ENCODE measurements around the gene TRAM2. TPM values are rescaled to one million over a fixed set of nuclear protein-coding genes. Genes with fewer than 3 reads are reported as not detected.
A peak's percentile ranks its signal among the peaks of the same experiment; 100 is the strongest.

The TRAM2 gene
- total and polyA plus RNA-seq, 2 of the 13 experiments (the other 11 are each of a cell fraction or from before 2014, with no cell fraction given): 49.1 to 72.5 TPM

DNA sequence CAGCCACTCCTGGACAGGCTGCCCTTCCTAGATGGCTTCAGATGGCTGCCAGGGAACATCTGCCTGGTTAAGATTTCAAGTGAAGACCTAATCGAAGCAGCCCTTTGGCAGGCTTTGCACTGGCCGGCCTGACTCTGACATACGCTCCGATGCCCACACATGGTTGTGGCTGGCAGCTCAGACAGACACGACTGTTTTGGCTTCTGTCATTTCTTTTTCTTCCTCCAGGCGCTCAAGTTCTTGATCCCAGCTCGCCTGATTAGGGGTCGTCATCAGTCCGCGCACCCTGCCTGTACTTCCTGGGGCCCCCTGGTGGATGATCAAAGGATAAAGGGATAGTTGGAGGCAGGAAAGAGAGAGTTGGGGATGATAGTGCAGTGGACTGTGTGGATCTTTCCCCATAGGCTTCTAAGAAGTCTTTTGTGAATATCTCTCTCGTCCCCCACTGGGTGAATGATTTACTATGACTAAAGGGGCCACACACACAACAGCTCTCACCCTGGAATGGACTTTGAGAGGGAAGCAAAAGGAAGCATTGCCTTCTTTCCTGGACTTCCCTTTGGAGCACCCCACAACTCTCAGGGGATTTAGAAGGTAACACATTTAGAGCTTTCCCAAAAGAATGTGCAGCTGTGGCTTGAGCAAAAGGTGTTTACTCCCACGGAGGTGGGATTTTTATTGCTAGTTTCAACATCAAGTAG is 21.4 kb upstream of the TRAM2 start (continued):
- TF ChIP-seq, protein P1, sequence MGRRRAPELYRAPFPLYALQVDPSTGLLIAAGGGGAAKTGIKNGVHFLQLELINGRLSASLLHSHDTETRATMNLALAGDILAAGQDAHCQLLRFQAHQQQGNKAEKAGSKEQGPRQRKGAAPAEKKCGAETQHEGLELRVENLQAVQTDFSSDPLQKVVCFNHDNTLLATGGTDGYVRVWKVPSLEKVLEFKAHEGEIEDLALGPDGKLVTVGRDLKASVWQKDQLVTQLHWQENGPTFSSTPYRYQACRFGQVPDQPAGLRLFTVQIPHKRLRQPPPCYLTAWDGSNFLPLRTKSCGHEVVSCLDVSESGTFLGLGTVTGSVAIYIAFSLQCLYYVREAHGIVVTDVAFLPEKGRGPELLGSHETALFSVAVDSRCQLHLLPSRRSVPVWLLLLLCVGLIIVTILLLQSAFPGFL (CRISPR knock-in tag; IDR thresholded peaks at IDR 0.05): no peak
- TF ChIP-seq NR2C2 (CRISPR knock-in tag; IDR thresholded peaks at IDR 0.05; ENCODE audit: borderline replicate concordance) (peak; percentile 70), TOE1 (CRISPR knock-in tag; IDR thresholded peaks at IDR 0.05) (peak; percentile 57; the same call in 1 of the 2 replicates), TBL1XR1 (IDR thresholded peaks at IDR 0.05; ENCODE audit: borderline replicate concordance, low read length, partially characterized antibody) (peak; percentile 23), CCAR2 (optimal IDR thresholded peaks at IDR 0.05; ENCODE audit: low read depth, low read length) (peak; percentile 96), NCOA5 (CRISPR knock-in tag; IDR thresholded peaks at IDR 0.05) (no peak), GATAD2A (CRISPR knock-in tag; IDR thresholded peaks at IDR 0.05) (peak; percentile 96), ZNF644 (CRISPR knock-in tag; IDR thresholded peaks at IDR 0.05; ENCODE audit: low read depth) (peak; percentile 83), ZNF3 (CRISPR knock-in tag; IDR thresholded peaks at IDR 0.05) (no peak), SALL2 (CRISPR knock-in tag; IDR thresholded peaks at IDR 0.05) (peak; percentile 82), DNMT3B (CRISPR knock-in tag; conservative IDR thresholded peaks at IDR 0.05) (no peak), ARID3A (IDR thresholded peaks at IDR 0.05; ENCODE audit: low read depth, low read length) (peak; percentile 100), MIER3 (CRISPR knock-in tag; IDR thresholded peaks at IDR 0.05; ENCODE audit: borderline replicate concordance) (peak; percentile 81; the same call in 1 of the 2 replicates), NR0B2 (CRISPR knock-in tag; IDR thresholded peaks at IDR 0.05) (no peak), PBX3 (CRISPR knock-in tag; IDR thresholded peaks at IDR 0.05; ENCODE audit: borderline replicate concordance) (no peak), MED13 (CRISPR knock-in tag; IDR thresholded peaks at IDR 0.05) (peak; percentile 88), ZNF550 (CRISPR knock-in tag; IDR thresholded peaks at IDR 0.05; ENCODE audit: borderline replicate concordance) (peak; percentile 44; the same call in 1 of the 2 replicates), PRMT3 (CRISPR knock-in tag; IDR thresholded peaks at IDR 0.05; ENCODE audit: borderline replicate concordance, low read depth) (no peak), SIX4 (CRISPR knock-in tag; IDR thresholded peaks at IDR 0.05) (no peak), KDM2A (CRISPR knock-in tag; IDR thresholded peaks at IDR 0.05; ENCODE audit: borderline replicate concordance, low read depth) (peak; percentile 87), MBNL3 (CRISPR knock-in tag; conservative IDR thresholded peaks at IDR 0.05) (no peak), ZFYVE20 (CRISPR knock-in tag; IDR thresholded peaks at IDR 0.05; ENCODE audit: borderline replicate concordance, low read depth) (no peak), FOXK2 (IDR thresholded peaks at IDR 0.05) (peak; percentile 67; the same call in 1 of the 2 replicates), HNRNPLL (IDR thresholded peaks at IDR 0.05; ENCODE audit: low read depth, low read length, poor library complexity, severe bottlenecking) (no peak)
- TF ChIP-seq, protein P2, sequence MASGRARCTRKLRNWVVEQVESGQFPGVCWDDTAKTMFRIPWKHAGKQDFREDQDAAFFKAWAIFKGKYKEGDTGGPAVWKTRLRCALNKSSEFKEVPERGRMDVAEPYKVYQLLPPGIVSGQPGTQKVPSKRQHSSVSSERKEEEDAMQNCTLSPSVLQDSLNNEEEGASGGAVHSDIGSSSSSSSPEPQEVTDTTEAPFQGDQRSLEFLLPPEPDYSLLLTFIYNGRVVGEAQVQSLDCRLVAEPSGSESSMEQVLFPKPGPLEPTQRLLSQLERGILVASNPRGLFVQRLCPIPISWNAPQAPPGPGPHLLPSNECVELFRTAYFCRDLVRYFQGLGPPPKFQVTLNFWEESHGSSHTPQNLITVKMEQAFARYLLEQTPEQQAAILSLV (CRISPR knock-in tag; IDR thresholded peaks at IDR 0.05; ENCODE audit: borderline replicate concordance): no peak

Data from HepG2 (cell line).